GM18508 (cell line): ENCODE data around the gene CAMKMT.

Experiments
- ATAC-seq: cut with Tn5 transposase; IDR thresholded peaks from one replicate; pipeline ENCODE4 v1.9.1; 2021; ENCODE audit warnings: moderate number of reproducible peaks; ENCODE audit not compliant: insufficient read depth, unreplicated experiment

Gene CAMKMT

DNA sequence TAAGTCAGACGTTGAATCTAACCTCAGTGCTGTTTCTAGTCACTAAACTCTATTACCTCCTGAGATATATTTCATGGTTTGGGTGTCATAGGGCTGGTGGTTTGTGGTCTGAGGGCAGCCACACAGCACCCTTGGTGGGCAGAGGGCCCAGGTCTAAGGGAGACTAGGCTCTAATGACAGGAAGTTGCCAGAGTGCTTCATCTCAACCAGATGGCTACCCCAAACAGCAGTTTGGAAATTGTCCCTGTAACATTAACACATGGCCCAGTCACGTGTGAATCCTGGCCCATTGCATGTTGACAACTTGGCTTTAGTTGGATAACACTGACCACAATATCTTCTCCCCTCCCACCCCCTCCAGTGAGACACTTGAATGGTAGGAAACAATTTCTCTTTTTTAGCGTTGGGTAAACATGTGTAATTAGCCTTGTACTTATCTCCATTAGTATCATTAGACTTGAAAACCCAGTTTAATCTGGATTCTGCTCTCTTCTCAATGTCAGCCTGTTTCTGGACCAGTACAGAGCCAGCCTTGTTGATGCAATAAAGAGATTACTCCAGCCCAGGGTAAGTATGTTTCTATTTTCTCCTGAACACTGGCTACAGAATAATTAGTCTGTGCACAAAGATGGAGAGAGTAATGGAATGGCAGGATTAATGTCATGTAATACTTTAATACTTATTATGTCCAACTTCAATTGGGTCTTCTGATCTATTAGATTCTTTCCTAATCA is 392.0 kb downstream of the CAMKMT start:
- ATAC-seq, result peak; percentile 70

- ATAC-seq, result no peak
Measured at GRCh38 chr2:44758591-44758990, 396.8 kb downstream of the CAMKMT start.

GRCh38 chr2:44759823-44760222 is 398.1 kb downstream of the CAMKMT start:
- no peak for ATAC-seq

GRCh38 chr2:44763275-44763782 is 401.6 kb downstream of the CAMKMT start:
- ATAC-seq, result no peak

DNA sequence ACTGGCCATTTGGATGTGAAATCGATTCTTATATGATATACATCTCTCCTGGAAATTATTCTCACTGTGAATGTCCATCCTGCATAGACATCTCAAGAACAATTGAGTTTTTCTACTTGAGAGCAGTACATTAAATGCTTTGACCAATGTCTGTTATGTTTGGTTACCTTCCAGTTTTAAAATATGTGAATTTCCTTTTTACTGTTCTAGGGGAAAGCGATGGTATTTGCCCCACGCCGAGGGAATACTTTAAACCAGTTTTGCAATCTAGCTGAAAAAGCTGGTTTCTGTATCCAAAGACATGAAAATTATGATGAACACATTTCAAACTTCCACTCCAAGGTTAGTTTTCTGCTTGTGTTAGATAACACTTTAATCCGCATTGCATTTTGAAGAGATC is 404.5 kb downstream of the CAMKMT start:
- no peak for ATAC-seq

DNA sequence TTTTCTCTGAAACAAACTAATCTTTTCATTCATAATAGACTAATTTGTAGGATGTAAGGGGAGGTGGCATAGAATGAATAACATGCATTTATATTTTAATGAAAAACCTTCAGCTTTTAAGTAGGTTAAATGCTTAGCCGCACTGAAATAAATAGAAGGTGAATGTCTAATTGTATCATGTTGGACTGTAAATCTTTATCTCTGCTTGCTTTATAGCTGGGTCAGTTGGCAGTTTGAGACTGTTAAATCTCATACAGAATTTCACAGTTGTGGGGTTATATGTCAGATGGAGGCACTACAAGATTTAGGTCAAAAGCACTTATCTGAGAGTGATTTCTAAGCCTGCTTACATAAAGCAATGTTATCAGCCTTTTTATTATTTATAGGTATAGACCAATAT is 405.0 kb downstream of the CAMKMT start:
- ATAC-seq, result no peak

DNA sequence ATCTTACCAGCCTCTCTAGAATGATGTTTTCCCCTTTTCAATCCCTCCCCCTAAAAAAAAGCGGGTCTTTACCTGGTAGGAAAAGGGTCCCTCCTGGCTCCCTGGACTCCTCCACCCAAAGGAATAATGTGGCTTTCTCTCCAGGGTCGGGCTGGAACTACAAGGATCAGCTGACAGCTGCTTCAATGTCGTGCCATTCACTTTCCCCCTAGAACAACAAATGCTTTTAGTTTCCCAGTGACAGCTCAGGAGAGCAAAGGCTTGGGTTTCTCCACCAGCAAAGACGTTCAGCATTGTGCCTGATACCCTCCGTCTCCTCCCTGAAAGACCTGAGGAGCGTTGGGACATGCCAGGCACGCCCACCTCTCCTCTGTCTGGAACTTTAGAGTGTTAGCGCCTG is 405.9 kb downstream of the CAMKMT start:
- no peak for ATAC-seq

GRCh38 chr2:44768438-44769236 is 406.9 kb downstream of the CAMKMT start:
- no peak for ATAC-seq

DNA sequence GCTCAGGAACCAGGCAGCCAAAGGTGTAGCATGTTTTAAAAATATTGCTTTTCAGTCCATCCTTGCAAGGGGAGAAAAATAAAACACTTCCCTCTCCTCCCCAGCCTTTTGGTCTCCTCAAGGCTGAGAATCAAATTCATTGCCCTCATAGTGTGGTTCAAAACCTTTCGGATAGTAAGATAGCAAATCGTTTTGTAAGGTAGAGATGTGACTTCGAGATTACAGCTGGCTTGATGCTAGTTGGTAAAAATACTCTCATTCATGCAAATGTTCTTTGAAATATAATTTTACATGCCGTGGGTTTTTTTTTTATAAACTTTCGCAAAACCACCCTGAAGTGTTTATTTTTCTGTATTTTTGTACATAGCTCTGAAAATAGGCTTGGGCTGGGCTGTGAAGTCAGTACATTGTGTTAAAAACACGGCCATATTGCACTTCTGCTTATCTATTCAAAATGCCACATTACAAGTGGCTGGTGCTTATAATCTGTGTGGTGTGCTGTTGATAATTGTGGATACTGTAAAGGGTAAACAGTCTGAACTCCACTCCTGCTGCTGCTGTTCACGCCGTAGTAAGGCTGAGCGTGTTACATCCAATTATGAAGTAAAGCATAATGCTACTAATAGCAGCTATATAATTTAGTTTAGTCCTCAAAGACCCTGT is 407.7 kb downstream of the CAMKMT start:
- ATAC-seq, result no peak

DNA sequence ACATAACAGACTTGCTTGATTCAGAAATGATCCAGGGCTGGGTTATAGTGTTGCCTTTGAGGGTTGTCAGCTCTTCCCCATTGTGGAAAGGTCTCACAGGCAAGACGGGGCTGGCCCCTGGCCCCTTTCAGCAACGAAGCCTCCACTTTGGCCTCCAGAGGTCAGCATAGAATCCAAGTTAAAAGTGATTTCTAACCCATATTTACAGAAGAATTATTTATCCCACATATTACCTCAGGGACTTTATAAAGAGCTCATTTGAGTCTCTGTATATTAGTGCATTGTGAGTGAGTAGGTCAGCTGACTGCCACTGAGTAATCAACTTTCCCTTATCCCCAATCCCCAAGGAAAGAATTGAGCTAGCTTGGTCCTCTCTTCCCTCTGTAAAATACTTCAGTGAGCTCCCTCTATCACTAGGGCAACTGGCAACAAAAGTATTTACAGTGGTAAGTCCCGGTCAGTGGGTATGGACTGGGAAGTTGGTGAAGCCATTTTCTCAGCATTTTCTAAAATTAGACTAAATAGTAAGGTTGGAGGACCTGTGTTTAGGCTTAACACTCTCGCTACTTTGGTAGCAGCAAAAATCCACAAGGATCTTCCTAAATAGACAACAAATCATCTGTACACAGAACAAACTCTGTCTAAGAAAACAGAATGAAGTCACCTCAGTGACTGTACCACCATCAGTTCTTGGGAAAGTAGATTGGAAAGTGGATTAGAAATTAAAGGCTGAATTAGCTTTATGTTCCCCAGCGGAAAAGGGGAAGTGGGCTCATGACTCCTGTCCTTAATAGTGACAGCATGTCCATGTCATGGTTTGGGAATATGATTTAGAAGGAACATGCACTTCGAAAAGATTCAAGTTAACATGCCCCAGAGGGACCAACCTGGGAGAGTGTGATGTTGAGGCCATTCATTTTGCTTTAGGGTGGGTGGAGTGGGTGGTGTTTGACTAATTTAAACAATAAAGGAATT is 408.8 kb downstream of the CAMKMT start:
- no peak for ATAC-seq

DNA sequence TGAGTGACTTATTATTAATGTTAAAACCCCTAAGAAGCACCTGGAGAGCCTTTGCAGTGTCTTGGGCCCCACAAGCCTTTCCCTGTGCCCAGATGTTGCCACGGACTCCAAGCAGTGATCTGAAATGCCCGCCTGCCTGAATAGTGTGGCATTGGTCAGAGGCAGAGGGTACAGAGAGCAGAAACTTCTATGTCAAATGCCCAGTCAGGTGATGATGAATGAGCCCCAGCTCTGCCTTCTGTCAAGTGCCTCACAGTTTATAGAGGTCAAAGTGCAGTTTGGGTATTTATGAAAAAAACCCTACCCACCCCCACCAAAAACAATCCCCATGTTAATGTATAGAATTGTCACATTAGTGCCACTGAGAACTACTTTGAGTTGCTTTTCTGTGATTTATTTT is 409.8 kb downstream of the CAMKMT start:
- ATAC-seq, result no peak

DNA sequence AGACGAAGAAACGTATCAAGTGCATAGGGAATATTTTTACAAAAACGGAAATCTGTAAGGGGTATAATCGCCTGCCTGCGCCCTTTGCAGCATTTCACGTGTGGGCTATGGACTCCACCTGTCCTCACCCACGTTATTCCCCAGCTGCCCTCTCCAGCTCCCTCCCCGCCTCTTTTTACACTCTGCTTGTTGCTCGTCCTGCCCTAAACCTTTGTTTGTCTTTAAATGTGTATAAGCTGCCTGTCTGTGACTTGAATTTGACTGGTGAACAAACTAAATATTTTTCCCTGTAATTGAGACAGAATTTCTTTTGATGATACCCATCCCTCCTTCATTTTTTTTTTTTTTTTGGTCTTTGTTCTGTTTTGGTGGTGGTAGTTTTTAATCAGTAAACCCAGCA is 410.4 kb downstream of the CAMKMT start:
- no peak for ATAC-seq

DNA sequence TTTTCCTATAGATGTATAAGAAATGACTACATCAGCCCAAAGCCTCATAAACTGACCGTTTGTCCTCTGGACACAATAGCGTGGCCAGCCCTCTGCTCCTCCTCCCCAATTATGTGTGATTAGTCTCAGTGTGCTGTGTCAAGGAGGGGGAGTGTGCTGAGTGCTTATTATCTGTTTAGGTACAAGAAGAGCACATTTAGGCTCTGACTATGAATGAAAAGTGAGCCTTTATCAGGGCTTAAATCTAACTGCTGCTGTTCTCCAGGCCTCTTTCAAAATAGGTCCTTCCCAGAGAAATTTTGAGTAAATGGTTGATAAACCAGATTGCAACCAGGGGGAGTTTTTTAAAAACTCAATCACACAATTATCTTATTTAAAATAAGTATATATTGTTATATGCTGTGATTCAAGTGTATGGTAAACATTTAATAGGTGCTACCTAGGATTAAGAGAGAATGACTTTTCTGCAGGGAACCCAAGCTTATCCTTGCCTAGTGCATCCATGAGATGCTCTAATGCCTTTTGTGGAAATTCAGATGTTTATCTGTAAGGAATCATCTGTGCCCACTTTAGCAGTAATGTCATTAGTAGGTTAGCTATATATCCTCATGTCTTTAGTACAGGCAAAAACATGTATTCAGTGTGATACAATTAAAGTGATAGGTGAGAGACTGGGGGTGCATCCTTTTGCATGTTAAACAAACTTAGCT is 411.1 kb downstream of the CAMKMT start:
- no peak for ATAC-seq

DNA sequence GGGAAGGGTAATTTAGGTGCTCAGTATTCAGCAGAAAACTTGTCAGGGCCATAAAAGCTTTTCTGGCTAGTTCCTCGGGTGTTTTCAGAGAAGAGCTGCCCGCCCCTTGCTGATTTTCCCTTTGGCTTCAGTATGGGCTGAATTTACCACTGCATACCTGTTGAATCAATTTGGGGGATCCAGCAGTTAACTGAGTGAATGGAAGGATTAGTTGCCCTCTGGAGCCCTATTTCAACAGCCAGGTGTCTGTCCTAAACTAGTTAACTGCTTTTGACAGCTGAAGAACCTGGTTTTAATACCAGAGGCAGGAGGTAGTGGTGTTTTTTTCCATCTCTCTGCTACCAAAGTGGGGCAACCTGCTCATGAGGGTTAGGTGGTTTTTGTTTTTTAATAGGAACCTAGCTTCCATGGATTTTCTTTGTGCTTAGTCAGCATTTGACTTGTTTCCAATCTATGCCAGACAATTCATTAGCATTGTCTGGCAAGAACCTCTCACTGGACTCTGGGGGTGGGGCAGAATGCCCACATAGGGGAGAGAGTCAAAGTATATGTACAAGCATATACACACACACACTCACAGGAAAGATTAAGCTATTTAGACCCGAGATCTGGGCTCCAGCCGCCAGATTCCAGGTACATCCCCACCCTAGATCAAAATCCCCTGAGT is 413.2 kb downstream of the CAMKMT start:
- ATAC-seq, result no peak

- no peak for ATAC-seq
Measured at GRCh38 chr2:44777036-44777435, 415.3 kb downstream of the CAMKMT start.

DNA sequence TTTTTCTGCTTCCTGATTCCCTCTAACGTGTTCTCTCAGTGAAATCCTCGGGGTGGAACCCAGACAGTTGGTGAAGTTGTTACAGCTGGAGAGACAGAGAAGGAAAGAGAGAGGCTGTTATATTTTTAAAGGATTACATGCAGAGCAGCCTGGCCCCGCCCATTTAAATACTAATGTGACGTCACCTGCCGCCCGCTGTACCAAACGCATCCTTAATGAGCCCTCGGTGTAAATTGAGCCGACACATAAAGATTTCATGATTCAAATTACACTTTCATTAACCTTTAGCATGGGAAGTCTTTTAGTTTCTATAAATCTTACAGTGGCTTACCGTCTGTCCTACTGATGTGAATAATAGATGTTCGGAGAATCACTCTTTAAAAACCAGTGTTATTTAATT is 415.8 kb downstream of the CAMKMT start:
- ATAC-seq, result no peak

- ATAC-seq, result peak; percentile 18
Measured at GRCh38 chr2:44778221-44778654, 416.5 kb downstream of the CAMKMT start.

GRCh38 chr2:44778671-44779476 is 417.1 kb downstream of the CAMKMT start:
- peak; percentile 71 for ATAC-seq
